ENCODE results near the gene IFT25. TPM values are rescaled to one million over a fixed set of nuclear protein-coding genes. Genes with fewer than 3 reads are reported as not detected.

Gene IFT25
- total RNA-seq, 3 donors from 2014 or later (not counting 1 experiment from before 2014, with no cell fraction given): 41.5 to 54.6 (median 41.6) TPM

GRCh38 chr1:53894644-53895043 is 50.9 kb downstream of the IFT25 start:
- Histone ChIP-seq H3K9me3 (ENCODE audit: control insufficient read depth, insufficient read depth, low read length) (no peaks in the 10 kb centered on the region), H3K27ac (ENCODE audit: low read length) (no peak overlapping the region), H3K36me3 (ENCODE audit: control insufficient read depth, insufficient read depth, low read length) (no peaks in the 10 kb centered on the region), H3K4me1 (ENCODE audit: control insufficient read depth, insufficient read depth, low read length) (peaks cover 7% of the 10 kb centered on the region), H3K4me3 (ENCODE audit: low read length) (no peak overlapping the region), H3K27me3 (ENCODE audit: control insufficient read depth, insufficient read depth, low read length) (no peaks in the 10 kb centered on the region)
- TF ChIP-seq CTCF (IDR thresholded peaks at IDR 0.05): no peak
- H3K9me3 Mint-ChIP-seq: no peaks in the 10 kb centered on the region
- peaks cover 12 to 14% of the 10 kb centered on the region in 2 donors for H3K4me1 Mint-ChIP-seq
- H3K27ac Mint-ChIP-seq: no peak overlapping the region
- intact Hi-C loops (cut with micrococcal nuclease): no loop called here
- 94% methylated on average over 5 of the region's 5 CpGs for WGBS (ENCODE audit: insufficient coverage)
- peaks cover 0 to 8% of the 10 kb centered on the region in 2 donors for H3K27me3 Mint-ChIP-seq (ENCODE audit: low read depth in 2 of 2)
- H3K4me3 Mint-ChIP-seq: no peak overlapping the region
- ATAC-seq (no peak), DNase-seq (no peak)
- H3K36me3 Mint-ChIP-seq: no peaks in the 10 kb centered on the region

- no peaks in the 10 kb centered on the region for H3K36me3 ChIP-seq (ENCODE audit: control insufficient read depth, insufficient read depth, low read length)
- H3K4me1 ChIP-seq (ENCODE audit: control insufficient read depth, insufficient read depth, low read length): peaks cover 11% of the 10 kb centered on the region
- intact Hi-C loops (cut with micrococcal nuclease): no loop called here
- no peak for TF ChIP-seq CTCF (IDR thresholded peaks at IDR 0.05)
- H3K4me3 Mint-ChIP-seq: no peak within 1 kb of the TSS
- 81% methylated on average over 14 of the region's 14 CpGs for WGBS (ENCODE audit: insufficient coverage)
- H3K9me3 ChIP-seq (ENCODE audit: control insufficient read depth, insufficient read depth, low read length): no peaks in the 10 kb centered on the region
- H3K4me3 ChIP-seq (ENCODE audit: low read length): no peak within 1 kb of the TSS
- H3K27ac Mint-ChIP-seq: peak within 1 kb of the TSS in 1 of 2 donors; percentile 69
- H3K27me3 Mint-ChIP-seq (ENCODE audit: low read depth in 2 of 2): peaks cover 0 to 8% of the 10 kb centered on the region in 2 donors
- no peak within 1 kb of the TSS for H3K27ac ChIP-seq (ENCODE audit: low read length)
- no peaks in the 10 kb centered on the region for H3K9me3 Mint-ChIP-seq
- ATAC-seq (no peak), DNase-seq (no peak)
- no peaks in the 10 kb centered on the region for H3K27me3 ChIP-seq (ENCODE audit: control insufficient read depth, insufficient read depth, low read length)
- H3K36me3 Mint-ChIP-seq: no peaks in the 10 kb centered on the region
- peaks cover 16 to 20% of the 10 kb centered on the region in 2 donors for H3K4me1 Mint-ChIP-seq
Measured at GRCh38 chr1:53893999-53894636, 51.4 kb downstream of the IFT25 start, which contains the start of gene DIO1. Gene DIO1, plus strand, starts transcription at chr1:53894187. Its CDS starts 24 bp downstream, at chr1:53894211.

- ATAC-seq (no peak), DNase-seq (no peak)
- no peak overlapping the region for H3K27ac ChIP-seq (ENCODE audit: low read length)
- H3K4me3 ChIP-seq (ENCODE audit: low read length): no peak overlapping the region
- no peak for TF ChIP-seq CTCF (IDR thresholded peaks at IDR 0.05)
- H3K36me3 ChIP-seq (ENCODE audit: control insufficient read depth, insufficient read depth, low read length): no peaks in the 10 kb centered on the region
- Mint-ChIP-seq H3K9me3 (no peaks in the 10 kb centered on the region), H3K27ac (peak overlapping the region in 1 of 2 donors; percentile 69), H3K4me1 (peaks cover 28 to 29% of the 10 kb centered on the region in 2 donors), H3K4me3 (no peak overlapping the region), H3K36me3 (no peaks in the 10 kb centered on the region), H3K27me3 (ENCODE audit: low read depth in 2 of 2) (peaks cover 0 to 8% of the 10 kb centered on the region in 2 donors)
- H3K9me3 ChIP-seq (ENCODE audit: control insufficient read depth, insufficient read depth, low read length): no peaks in the 10 kb centered on the region
- H3K27me3 ChIP-seq (ENCODE audit: control insufficient read depth, insufficient read depth, low read length): no peaks in the 10 kb centered on the region
- H3K4me1 ChIP-seq (ENCODE audit: control insufficient read depth, insufficient read depth, low read length): peaks cover 13% of the 10 kb centered on the region
- 64% methylated on average over 2 of the region's 5 CpGs for WGBS (ENCODE audit: insufficient coverage)
- intact Hi-C loops (cut with micrococcal nuclease): no loop called here
Measured at GRCh38 chr1:53892911-53893310, 52.6 kb downstream of the IFT25 start.

- Histone ChIP-seq H3K36me3 (ENCODE audit: control insufficient read depth, insufficient read depth, low read length) (peaks cover 2% of the 10 kb centered on the region), H3K27ac (ENCODE audit: low read length) (no peak overlapping the region), H3K27me3 (ENCODE audit: control insufficient read depth, insufficient read depth, low read length) (no peaks in the 10 kb centered on the region), H3K4me1 (ENCODE audit: control insufficient read depth, insufficient read depth, low read length) (peaks cover 13% of the 10 kb centered on the region), H3K9me3 (ENCODE audit: control insufficient read depth, insufficient read depth, low read length) (no peaks in the 10 kb centered on the region), H3K4me3 (ENCODE audit: low read length) (no peak overlapping the region)
- no peak for DNase-seq
- Mint-ChIP-seq H3K36me3 (no peaks in the 10 kb centered on the region), H3K9me3 (no peaks in the 10 kb centered on the region), H3K4me1 (peaks cover 30 to 31% of the 10 kb centered on the region in 2 donors), H3K4me3 (peak overlapping the region; percentile 22), H3K27ac (no peak overlapping the region), H3K27me3 (ENCODE audit: low read depth in 2 of 2) (peaks cover 0 to 8% of the 10 kb centered on the region in 2 donors)
- no peak for ATAC-seq
- intact Hi-C loops (cut with micrococcal nuclease): no loop called here
- WGBS (ENCODE audit: insufficient coverage): 100% methylated on average over 1 of the region's 2 CpGs
- TF ChIP-seq CTCF (IDR thresholded peaks at IDR 0.05): no peak
Measured at GRCh38 chr1:53891678-53892077, 53.8 kb downstream of the IFT25 start.

Data from natural killer cell (primary cell).